ENCODE measurements around the gene ORMDL1.
"Not testable (repeated sequence)": the region's sequence is repeated elsewhere in the genome, so short reads cannot be mapped to it uniquely, and the experiment has no call there.

Gene ORMDL1

DNA sequence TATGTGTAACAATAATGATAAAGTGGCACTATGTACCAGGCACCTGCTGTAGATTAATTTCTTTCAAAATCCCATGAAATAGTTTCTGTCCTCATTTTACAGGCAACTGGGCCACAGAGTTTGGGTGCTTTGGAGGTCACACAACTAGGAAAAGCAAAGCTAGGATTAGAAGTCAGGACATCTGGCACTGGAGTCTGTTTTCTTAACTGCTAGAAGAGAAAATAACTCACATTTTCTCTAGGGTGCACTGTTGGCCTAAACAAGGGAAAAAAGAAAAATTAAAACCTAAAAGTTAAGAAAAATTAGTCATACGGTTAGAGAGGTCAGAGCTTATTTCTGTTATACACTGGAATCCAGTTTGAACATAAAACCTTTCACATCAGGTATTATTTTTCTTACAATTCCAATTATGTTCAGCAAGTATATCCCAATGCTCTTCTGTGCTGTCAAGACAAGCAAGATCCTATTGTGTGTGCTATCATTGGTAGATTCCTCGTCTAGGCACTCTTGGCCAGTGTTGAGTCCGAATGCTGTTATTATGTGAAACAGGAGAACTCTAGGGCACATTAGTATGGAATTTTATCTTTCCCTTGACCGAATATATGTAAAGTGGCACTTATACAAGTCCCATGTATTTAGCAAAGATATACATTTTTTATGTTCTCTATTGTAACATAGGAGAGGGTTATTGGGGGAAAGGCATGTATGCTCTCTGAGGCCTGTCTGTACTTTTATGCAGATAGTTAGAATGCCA, 20.1 kb downstream of the ORMDL1 start:
- Mint-ChIP-seq H3K27ac (peak overlapping the region; percentile 18), H3K4me1 (peaks cover 10% of the 10 kb centered on the region), H3K36me3 (ENCODE audit: low read depth) (peaks cover 42% of the 10 kb centered on the region), H3K4me3 (peak overlapping the region; percentile 23), H3K27me3 (ENCODE audit: low read depth, poor library complexity) (no peaks in the 10 kb centered on the region), H3K9me3 (no peaks in the 10 kb centered on the region)
- TF ChIP-seq, protein P1, sequence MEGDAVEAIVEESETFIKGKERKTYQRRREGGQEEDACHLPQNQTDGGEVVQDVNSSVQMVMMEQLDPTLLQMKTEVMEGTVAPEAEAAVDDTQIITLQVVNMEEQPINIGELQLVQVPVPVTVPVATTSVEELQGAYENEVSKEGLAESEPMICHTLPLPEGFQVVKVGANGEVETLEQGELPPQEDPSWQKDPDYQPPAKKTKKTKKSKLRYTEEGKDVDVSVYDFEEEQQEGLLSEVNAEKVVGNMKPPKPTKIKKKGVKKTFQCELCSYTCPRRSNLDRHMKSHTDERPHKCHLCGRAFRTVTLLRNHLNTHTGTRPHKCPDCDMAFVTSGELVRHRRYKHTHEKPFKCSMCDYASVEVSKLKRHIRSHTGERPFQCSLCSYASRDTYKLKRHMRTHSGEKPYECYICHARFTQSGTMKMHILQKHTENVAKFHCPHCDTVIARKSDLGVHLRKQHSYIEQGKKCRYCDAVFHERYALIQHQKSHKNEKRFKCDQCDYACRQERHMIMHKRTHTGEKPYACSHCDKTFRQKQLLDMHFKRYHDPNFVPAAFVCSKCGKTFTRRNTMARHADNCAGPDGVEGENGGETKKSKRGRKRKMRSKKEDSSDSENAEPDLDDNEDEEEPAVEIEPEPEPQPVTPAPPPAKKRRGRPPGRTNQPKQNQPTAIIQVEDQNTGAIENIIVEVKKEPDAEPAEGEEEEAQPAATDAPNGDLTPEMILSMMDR (IDR thresholded peaks at IDR 0.05) = no peak
- DNase-seq = no peak

DNA sequence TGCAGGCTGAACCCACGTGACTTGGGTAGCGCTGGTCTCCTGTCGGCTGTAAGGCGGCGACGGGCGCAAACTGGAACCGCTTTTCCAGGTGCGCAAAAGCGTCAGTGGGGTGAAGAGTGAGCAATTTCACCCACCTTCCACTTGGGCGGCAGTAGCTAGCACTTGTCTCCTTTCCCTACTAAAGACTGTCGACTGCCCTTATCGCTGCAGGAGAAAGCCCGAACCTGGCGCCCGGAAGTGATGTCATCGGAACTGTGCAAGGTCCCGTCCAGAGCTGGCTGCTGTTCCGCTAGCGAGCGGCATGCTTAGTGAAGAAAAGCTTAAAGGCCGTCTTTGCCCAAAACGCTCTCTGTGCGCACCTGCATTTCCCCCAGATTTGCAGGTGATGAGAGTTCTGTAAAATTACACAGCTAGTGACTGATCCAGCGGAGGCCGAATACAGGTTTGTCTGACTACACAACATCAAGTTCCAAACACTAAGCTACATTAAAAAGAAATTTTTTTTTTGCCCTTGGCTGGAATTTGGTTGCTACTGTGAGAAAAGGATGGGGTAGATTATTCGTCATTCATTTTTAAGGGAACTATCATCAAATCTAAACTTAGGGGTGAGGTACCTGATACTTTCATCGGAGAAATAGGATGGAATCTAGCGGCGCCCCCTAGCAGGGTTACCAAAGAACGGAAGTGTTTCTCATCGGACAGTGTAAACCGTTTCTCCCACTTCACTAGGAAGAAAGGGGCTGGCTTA, 21.4 kb downstream of the ORMDL1 start, which contains the start of gene OSGEPL1:
TSS of gene OSGEPL1 (minus strand) at position 242 of the 748 bp plus-strand sequence. CDS start 1,152 bp downstream, outside the sequence.
- Mint-ChIP-seq H3K27me3 (ENCODE audit: low read depth, poor library complexity) (no peaks in the 10 kb centered on the region), H3K36me3 (ENCODE audit: low read depth) (peaks cover 47% of the 10 kb centered on the region), H3K4me3 (peak within 1 kb of the TSS; percentile 91), H3K9me3 (no peaks in the 10 kb centered on the region), H3K4me1 (peaks cover 10% of the 10 kb centered on the region), H3K27ac (peak within 1 kb of the TSS; percentile 99)
- TF ChIP-seq, protein P1 (IDR thresholded peaks at IDR 0.05) = no peak
- DNase-seq = peak; percentile 82

DNA sequence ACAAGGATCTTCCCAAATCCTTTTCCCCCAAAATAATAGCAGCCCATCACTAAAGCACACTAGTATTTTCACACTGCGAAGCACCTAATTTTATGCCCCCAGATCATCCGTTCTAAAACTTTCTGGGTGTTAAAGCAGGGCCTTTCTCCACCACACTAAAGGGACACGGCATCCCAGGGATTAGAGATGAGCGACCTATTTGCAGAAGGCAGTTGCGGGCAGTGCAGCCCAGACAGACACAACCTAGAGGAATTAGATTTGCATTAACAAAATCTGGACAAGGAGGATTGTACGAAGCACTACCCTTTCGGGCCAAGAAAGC, 21.9 kb downstream of the ORMDL1 start:
- Mint-ChIP-seq H3K36me3 (ENCODE audit: low read depth) (peaks cover 46% of the 10 kb centered on the region), H3K27ac (peak overlapping the region; percentile 99), H3K27me3 (ENCODE audit: low read depth, poor library complexity) (no peaks in the 10 kb centered on the region), H3K9me3 (no peaks in the 10 kb centered on the region), H3K4me3 (peak overlapping the region; percentile 91), H3K4me1 (peaks cover 10% of the 10 kb centered on the region)
- TF ChIP-seq, protein P1 (IDR thresholded peaks at IDR 0.05) = no peak
- DNase-seq = no peak

DNA sequence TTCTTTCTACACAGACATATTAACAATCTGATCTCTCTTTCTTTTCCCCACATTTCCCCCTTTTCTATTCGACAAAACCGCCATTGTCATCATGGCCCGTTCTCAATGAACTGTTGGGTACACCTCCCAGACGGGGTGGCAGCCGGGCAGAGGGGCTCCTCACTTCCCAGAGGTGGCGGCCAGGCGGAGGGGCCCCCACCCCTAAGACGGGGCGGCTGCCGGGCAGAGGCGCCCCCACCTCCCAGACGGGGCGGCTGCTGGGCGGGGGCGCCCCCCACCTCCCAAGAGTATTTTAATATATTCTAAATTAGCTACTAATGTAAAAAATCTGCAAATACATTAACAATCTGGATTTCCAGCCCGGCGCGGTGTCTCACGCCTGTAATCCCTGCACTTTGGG, 24.0 kb downstream of the ORMDL1 start:
- not testable (repeated sequence) for H3K27me3 Mint-ChIP-seq (ENCODE audit: low read depth, poor library complexity); H3K4me3 Mint-ChIP-seq; H3K9me3 Mint-ChIP-seq; H3K27ac Mint-ChIP-seq; DNase-seq; H3K4me1 Mint-ChIP-seq
- peaks cover 28% of the 10 kb centered on the region for H3K36me3 Mint-ChIP-seq (ENCODE audit: low read depth)

DNA sequence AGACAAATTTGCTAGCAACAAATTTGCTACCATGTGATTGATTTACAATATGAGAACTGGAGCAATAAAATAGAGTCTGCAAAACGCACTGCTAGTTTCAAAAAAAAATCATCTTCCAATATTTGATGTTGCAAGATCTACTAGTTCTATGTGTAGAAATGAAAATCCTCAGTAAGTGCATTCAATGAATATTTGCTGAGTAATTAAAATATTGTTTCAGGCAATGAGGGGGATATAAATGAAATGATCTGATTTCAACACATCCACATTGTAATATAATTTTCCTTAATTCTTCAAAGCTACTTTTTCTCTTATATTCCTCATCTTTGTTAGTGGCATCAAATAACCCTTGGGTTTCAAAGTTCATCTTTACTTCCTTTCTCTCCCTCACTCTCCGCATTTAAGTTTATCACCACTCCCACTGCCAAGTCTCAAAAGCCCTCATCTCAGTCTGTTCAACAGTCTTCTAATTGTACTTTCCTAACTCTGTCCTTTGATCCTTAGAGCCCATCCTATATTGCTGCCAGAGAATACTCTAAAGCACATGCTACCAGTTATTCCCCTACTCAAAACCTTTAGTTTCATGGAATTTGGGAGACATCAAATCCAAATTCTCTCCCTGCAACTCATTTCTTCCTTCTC, 27.7 kb downstream of the ORMDL1 start:
- H3K36me3 Mint-ChIP-seq (ENCODE audit: low read depth) = peaks cover 46% of the 10 kb centered on the region
- TF ChIP-seq, protein P1 (IDR thresholded peaks at IDR 0.05) = no peak

DNA sequence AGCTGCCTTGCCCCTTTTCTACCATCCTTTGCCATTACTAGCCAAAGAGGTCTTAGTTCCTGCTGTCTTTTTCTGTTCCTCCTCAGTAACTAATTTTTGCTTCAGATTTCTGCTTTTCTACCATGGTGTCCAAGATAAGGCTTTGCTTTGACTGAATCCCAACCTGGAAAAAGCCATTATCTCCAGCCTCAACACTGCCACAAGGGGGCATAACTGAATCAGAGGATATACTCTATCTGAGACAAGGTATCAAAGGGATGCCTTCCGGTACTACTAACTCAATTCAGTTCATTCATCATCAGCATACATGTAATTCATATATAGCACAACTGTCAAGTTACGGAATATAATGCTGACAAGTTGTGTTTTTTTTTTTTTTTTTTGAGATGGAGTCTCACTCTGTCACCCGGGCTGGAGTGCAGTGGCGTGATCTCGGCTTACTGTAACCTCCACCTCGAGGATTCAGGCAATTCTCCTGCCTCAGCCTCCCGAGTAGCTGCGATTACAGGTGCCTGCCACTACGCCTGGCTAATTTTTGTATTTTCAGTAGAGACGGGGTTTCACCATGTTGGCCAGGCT, 33.0 kb downstream of the ORMDL1 start:
- Mint-ChIP-seq H3K36me3 (ENCODE audit: low read depth) (peaks cover 29% of the 10 kb centered on the region), H3K27ac (no peak overlapping the region), H3K27me3 (ENCODE audit: low read depth, poor library complexity) (no peaks in the 10 kb centered on the region), H3K9me3 (no peaks in the 10 kb centered on the region), H3K4me1 (no peaks in the 10 kb centered on the region), H3K4me3 (no peak overlapping the region)
- DNase-seq = peak; percentile 32
- TF ChIP-seq, protein P1 (IDR thresholded peaks at IDR 0.05) = peak; percentile 57

More for the DNA sequence above, 27.7 kb downstream of the ORMDL1 start:
- H3K27me3 Mint-ChIP-seq (ENCODE audit: low read depth, poor library complexity) = no peaks in the 10 kb centered on the region
- H3K9me3 Mint-ChIP-seq = no peaks in the 10 kb centered on the region
- DNase-seq = no peak
- H3K4me3 Mint-ChIP-seq = no peak overlapping the region
- H3K4me1 Mint-ChIP-seq = peaks cover under 1% of the 10 kb centered on the region
- no peak overlapping the region for H3K27ac Mint-ChIP-seq

Data from nephron progenitor cell (in vitro differentiated cells).